Measurements from ENCODE around the gene RPEL1.
"Not testable (repeated sequence)": the region's sequence is repeated elsewhere in the genome, so short reads cannot be mapped to it uniquely, and the experiment has no call there.

Gene RPEL1

DNA sequence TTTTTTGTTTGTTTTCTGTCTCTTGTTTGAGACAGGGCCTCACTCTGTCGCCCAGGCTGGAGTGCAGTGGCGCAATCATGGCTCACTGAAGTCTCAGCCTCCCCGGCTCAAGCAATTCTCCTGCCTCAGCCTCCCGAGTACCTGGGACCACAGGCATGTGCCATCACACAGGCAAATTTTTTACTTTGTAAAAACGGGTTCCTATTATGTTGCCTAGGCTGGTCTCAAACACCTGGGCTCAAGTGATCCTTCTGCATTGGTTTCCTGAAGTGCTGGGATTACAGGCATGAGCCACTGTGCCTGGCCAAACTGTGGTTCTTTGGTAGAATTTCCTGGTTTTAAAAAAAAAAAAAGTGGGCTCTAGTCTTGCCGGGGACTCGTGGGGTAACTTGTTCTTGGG, at the start of gene RPEL1:
Gene RPEL1 (plus strand): TSS at position 301 of the 400 bp plus-strand sequence. CDS start 110 bp downstream, outside the sequence.
- DNase-seq (ENCODE audit: low read depth in 3 of 3), result not testable (repeated sequence)

DNA sequence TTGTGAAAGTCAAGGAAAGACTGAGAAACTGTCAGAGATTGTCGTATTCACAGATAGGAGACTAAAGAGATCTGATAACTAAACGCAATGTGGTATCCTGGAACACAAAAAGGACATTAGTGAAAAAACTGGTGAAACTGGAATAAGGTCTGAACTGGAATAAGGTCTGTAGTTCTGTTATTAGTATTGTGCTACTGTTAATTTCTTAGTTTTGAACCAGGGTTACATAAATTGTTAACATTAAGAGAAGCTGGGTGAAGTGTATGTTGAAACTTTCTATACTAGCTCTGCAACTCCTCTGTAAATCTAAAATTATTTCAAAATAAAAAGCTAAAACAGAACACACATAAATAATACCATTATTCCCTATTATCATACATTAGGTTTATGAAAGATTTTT, 49.2 kb upstream of the RPEL1 start:
- DNase-seq (ENCODE audit: low read depth in 3 of 3), result no peak

DNA sequence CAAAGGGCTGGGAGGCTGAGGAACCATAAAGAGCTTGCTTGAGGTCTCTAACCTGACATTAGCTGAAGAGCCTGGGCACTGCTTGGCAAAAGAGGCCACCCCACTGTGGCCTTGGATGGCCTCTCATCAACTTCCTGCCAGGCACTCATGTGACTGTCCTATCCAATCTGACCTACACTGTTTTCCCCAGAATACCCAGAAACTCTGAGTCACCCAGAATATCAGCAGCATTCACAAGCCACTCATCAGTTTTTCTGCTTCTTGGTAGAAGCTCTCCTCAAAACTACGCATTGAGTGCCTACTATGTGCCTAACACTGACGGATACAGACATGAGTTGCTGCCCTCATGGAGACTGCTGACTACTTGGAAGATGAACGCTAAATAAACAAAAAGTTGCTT, 48.5 kb upstream of the RPEL1 start:
- no peak for DNase-seq (ENCODE audit: low read depth in 3 of 3)

DNA sequence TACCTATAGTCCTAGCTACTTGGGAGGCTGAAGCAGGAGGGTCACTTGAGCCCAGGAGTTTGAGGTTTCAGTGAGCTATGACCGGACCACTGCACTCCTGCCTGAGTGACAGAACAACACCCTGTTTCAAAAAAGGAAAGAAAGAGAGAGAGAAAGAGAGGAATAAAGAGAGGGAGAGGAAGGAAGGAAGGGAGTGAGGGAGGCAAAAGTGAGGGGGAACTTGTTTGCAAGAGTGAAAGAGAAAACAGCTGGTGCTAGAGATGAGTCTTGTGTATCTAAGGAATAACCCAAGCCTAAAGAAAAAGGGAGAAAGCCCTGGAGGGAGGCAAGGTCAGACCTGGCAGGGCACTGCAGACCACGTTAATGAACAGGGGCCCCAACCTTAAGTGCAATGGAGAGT, 47.8 kb upstream of the RPEL1 start:
- no peak for DNase-seq (ENCODE audit: low read depth in 3 of 3)

DNA sequence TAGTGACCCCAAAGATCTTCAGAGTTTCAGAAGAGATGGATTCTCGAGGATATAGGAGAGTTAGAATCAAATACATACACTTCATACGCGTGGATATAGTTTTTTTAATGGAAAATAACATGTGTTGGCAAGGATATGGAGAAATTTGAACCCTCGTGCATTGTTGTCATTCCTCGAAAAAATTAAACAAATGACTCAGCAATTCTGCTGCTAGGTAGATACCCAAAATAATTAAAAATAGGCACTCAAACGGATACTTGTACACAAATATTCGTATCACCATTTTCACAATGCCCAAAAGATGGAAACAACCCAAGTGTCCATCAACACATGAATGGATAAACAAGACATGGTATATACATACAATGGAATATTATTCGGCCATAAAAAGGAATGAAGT, 47.0 kb upstream of the RPEL1 start:
- DNase-seq (ENCODE audit: low read depth in 3 of 3), result no peak

DNA sequence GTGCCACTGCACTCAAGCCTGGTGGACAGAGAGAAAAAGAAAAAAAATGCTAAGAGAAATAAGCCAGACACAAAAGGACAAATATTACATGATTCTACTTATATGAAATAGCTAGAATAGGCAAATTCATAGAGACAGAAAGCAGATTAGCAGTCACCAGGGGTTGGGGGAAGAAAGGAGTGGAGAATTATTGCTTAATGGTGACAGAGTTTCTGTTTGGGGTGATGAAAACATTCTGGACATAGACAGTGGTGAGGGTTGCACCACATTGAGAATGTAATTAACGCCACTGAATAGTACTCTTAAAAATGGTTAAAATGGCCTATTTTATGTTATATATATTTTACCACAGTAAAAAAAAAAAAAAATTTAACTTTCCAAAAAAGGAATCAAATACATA, 46.2 kb upstream of the RPEL1 start:
- no peak for DNase-seq (ENCODE audit: low read depth in 3 of 3)

DNA sequence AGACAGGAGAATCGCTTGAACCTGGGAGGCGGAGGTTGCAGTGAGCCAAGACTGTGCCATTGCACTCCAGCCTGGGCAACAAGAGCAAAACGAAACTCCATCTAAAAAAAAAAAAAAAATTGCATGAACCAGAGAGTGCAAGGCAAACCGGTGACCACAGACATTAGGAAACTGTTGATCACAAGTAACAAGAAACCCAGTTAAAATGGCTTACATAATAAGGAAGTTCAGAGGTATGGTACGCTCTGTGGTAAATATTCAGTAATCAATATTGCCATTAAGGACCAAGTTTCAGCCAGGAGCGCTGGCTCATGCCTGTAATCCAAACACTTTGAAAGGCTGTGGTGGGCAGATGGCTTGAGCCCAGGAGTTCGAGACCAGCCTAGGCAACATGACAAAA, 43.4 kb upstream of the RPEL1 start:
- DNase-seq (ENCODE audit: low read depth in 3 of 3), result no peak

DNA sequence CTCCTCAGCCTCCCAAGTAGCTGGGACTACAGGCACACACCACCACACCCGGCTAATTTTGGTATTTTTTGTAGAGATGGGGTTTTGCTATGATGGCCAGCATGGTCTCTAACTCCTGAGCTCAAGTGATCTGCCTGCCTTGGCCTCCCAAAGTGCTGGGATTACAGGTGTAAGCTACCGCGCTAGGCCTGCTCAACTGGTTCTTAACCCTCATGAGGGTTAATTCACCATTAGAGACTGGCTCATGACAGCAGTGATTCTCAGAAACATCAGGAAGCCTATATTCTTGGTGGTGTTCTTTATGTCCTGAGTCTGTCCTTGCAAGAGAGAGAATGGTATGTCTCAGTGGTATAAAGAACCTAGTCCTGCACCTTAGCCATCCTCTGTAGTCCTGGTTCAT, 42.2 kb upstream of the RPEL1 start:
- DNase-seq (ENCODE audit: low read depth in 3 of 3), result no peak

DNA sequence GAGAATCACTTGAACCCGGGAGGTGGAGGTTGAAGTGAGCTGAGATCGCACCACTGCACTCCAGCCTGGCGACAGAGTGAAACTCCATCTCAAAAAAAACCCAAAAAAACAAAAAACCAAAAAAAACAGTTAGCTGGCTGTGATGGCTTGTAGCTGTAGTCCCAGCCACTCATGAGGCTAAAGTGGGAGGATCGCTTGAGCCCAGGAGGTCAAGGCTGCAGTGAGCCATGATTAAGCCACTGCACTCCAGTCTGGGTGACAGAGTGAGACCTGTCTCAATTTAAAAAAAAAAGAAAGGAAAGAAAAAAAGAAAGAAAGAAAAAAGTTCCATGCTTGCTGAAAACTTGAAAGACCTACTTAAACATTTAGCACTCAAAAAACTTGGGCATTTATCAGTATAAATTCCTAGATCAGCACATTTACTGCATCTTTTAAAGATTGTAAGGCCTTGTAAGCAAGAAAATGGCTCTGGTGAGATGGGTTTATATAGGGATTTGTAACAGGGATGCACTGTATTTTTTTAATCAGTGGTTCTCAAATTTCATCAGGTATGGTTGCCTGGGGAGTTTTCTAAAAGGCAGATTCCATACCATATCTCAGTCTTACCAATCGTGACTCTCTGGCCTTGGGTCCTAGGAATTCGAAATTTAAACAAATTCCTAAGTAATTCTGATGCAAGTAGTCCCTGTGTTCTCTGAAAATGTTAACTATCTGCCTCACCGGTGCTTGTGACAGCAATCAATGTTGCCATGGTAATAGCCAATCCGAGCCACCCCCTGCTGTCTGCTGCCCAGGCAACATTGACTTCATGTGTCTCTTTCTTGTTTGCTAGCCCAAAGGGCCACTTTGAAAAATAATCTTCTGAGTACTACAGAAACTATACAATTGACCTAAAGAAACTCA, 41.1 kb upstream of the RPEL1 start:
- DNase-seq (ENCODE audit: low read depth in 3 of 3), result no peak

DNA sequence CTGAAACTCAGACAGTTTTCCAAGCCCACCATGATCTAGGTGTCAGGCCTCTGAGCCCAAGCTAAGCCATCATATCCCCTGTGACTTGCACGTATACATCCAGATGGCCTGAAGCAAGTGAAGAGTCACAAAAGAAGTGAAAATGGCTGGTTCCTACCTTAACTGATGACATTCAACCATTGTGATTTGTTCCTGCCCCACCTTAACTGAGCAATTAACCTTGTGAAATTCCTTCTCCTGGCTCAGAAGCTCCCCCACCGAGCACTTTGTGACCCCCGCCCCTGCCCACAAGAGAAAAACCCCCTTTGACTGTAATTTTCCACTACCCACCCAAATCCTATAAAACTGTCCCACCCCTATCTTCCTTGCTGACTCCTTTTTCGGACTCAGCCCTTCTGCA, 40.3 kb upstream of the RPEL1 start:
- not testable (repeated sequence) for DNase-seq (ENCODE audit: low read depth in 3 of 3)

DNA sequence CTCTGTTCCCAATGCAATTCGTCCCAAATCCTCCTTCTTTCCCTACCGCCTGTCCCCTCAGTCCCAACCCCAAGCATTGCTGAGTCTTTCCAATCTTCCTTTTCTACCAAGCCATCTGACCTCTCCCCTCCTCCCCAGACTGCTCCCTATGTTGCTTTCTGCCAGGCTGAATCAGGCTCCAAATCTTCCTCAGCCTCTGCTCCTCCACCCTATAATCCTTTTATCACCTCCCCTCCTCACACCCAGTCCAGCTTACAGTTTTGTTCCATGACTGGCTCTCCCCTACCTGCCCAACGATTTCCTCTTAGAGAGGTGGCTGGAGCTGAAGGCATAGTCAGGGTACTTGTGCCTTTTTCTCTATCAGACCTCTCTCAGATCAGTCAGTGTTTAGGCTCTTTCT, 39.0 kb upstream of the RPEL1 start:
- not testable (repeated sequence) for DNase-seq (ENCODE audit: low read depth in 3 of 3)

DNA sequence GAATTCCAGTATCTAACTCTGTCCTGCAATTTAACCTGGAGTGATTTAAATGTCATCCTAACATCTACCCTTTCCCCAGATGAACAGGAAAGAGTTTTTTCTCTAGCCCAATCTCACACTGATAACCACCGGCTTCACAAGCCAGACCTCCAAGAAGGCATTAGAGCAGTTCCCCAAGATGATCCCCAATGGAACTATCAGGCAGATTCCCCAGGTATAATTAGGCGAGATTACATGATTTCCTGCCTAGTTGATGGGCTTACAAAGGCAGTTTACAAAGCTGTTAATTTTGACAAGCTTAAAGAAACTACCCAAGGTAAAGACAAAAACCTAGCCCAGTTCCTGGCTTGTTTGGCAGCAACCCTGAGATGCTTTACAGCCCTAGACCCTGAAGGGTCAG, 38.5 kb upstream of the RPEL1 start:
- no peak for DNase-seq (ENCODE audit: low read depth in 3 of 3)

DNA sequence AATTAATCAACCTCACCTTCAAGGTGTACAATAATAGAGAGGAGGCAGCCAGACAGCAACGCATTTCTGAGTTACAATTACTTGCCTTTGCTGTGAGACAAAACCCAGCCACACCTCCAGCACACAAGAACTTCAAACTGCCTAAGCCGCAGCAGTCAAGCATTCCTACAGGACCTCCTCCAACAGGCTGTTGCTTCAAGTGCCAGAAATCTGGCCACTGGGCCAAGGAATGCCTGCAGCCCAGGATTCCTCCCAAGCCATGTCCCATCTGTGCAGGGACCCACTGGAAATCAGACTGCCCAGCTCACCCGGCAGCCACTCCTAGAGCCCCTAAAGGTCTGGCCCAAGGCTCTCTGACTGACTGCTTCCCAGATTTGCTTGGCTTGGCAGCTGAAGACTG, 38.0 kb upstream of the RPEL1 start:
- DNase-seq (ENCODE audit: low read depth in 3 of 3), result not testable (repeated sequence)

DNA sequence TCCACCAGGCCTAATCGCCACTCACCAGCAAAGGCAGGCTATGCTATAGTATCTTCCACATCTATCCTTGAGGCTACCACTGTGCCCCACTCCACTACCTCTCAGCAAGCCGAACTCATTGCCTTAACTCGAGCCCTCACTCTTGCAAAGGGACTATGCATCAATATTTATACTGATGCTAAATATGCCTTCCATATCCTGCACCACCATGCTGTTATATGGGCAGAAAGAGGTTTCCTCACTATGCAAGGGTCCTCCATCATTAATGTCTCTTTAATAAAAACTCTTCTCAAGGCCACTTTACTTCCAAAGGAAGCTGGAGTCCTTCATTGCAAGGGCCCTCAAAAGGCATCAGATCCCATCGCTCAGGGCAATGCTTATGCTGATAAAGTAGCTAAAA, 35.4 kb upstream of the RPEL1 start:
- DNase-seq (ENCODE audit: low read depth in 3 of 3), result not testable (repeated sequence)

DNA sequence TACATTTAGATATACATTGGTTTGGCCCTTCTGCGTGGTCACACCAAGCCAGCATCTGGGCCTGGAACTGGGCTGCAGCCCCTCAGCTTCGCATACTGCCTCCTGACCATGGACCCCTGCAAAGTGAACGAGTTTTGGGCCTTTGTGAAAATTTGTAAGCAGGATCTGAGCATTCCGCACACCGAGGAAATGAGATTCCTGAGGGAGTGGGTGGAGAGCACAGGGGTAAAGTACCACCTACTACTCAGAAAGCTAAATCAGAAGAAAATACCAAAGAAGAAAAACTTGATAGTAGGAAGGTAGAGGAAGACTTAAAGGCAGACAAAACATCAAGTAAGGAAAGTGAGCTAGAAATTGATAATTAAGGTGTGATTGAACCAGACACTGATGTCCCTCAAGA, 30.1 kb upstream of the RPEL1 start:
- DNase-seq (ENCODE audit: low read depth in 3 of 3), result no peak

DNA sequence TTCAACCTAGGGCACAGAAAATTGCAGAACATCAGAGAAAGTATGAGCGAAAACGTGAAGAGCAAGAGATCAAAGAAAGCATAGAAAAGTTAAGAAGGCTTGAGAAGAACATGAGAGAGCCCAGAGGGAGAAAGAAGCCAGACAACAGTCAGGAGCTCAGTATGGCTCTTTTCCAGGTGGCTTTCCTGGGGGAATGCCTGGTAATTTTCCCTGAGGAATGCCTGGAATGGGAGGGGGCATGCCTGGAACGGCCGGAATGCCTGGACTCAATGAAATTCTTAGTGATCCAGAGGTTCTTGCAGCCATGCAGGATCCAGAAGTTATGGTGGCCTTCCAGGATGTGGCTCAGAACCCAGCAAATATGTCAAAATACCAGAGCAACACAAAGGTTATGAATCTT, 29.3 kb upstream of the RPEL1 start:
- not testable (repeated sequence) for DNase-seq (ENCODE audit: low read depth in 3 of 3)

DNA sequence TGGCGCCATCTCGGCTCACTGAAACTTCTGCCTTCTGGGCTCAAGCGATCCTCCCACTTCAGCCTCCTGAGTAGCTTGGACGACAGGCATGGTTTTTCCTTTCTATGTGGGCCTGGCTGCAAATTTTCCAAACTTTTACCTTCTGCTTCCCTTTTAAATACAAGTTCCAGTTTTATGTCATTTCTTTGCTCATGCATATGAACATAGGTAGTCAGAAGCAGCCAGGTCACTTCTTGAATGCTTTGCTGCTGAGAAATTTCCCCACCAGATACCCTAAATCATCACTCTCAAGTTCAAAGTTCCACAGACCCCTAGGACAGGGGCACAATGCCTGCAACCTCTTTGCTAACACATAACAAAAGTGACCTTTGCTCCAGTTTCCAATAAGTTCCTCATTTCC, 21.6 kb upstream of the RPEL1 start:
- no peak for DNase-seq (ENCODE audit: low read depth in 3 of 3)

DNA sequence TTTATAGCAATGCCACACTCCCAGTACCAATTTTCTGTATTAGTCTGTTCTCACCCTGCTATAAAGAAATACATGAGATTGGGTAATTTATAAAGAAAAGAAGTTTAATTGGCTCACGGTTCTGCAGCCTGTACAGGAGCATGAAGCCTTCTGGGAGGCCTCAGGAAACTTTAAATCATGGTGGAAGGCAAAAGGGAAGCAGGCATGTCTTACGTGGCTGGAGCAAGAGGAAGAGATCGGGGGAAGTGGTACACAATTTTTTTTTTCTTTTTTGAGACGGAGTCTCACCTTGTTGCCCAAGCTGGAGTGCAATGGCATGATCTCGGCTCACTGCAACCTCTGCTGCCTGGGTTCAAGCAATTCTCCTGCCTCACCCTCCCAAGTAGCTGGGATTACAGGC, 21.0 kb upstream of the RPEL1 start:
- not testable (repeated sequence) for DNase-seq (ENCODE audit: low read depth in 3 of 3)

DNA sequence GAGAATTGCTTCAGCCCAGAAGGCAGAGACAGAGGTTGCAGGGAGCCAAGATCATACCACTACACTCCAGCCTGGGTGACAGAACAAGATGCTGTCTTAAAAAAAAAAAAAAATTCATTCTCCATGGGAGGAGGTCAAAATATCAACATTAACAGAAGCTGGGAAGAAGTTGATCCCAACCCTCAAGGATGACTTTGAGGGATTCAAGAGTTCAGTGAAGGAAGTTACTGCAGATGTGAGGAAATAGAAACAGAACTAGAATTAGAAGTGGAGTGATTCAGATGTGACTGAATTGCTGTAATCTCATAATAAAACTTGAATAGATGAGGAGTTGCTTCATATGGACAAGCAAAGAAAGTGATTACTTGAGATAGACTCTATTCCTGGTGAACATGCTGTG, 19.7 kb upstream of the RPEL1 start:
- no peak for DNase-seq (ENCODE audit: low read depth in 3 of 3)

DNA sequence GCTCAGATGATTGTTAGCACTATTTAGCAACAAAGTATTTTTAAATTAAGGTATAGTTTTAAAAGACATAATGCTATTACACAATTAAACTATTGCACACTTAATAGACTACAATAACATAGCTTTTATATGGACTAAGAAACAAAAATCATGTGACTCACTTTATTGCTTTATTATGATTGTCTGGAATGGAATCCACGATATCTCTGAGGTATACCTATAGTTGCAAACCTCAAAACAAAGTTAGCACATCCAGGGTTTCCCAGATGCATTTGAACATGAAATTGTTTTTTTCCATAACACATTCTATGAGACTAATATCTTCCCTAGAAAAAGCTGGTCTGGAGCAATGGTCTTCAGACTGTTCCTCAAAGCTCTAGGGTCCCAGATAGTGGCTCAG, 18.3 kb upstream of the RPEL1 start:
- DNase-seq (ENCODE audit: low read depth in 3 of 3), result no peak

DNA sequence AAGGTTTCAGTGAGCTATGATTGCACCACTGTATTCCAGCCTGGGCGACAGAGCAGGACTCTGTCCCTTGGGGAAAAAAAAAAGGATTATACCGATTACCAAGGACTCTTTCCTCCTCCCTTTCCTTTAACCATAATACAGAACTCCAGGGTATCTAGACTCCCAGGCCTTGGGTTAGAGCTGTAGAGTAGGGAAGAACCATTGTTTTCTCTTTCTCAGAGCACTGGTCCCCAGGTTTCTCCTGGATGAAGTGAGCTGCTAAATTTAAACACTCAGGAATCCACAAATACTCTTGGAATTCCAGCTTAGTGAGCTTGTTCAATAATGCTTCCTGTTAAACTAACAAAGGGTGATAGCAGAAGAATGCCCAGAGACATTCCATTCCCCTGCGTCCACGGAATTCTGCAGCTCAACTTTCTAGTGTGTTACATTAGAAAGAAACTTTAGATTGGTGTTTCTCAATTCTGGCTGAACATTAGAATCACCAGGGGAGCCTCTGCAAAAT, 14.6 kb upstream of the RPEL1 start:
- DNase-seq (ENCODE audit: low read depth in 3 of 3), result no peak

DNA sequence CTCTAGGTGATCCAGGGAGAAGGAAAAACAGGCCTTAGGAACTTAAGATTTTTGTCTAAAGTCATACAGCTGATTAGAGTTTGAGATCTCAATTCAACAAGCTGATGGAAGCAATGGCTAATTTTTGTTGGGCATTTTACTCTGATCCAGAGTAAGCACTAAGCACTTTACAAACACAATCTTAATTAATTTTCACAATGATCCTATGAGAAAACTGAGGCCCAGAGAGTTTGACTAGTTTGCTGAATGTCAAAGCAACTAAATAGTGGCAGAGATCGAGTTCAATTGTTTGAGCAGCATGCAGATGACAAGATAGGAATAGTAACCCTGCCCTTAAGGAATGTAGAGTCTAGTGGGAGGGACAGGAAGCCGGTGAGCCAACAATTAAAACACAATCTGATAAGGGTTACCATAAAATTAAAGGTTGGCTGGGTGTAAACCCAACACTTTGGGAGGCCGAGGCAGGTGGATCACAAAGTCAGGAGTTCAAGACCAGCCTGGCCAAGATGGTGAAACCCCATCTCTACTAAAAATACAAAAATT, 13.5 kb upstream of the RPEL1 start:
- DNase-seq (ENCODE audit: low read depth in 3 of 3), result no peak

DNA sequence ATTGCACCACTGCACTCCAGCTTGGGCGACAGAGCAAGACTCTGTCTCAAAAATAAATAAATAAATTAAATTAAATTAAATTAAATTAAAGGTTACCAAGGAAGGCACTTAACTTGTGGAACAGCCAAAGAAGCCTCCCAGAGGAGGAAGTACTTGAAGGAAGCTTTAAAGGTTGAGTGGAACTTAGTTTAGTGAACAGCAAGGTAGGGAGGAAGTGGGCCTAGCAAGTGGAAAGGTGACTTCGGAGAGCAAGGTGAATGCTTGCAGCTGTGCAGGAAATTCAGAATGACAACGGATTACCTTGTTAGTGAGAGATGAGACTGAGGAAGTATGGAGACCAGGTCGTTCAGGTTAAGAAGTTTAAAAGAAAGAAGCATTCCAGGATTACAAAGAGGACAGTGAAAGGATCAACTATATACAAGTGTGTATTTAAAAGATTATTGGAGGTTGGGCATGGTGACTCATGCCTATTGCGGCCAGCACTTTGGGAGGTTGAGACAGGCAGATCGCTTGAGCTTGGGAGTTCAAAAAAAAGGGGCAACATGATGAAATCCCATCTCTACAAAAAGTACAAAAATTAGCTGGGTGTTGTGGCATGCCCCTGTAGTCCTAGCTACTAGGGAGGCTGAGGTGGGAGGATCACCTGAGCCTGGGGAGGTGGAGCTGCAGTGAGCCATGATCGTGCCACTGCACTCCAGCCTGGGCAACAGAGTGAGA, 12.8 kb upstream of the RPEL1 start:
- no peak for DNase-seq (ENCODE audit: low read depth in 3 of 3)

All from stimulated activated CD4-positive, alpha-beta T cell treated with anti-CD3 and anti-CD28 coated beads, TNF-alpha, amount 100 ng/mL, for 4 hours (primary cell).